Neutrophil (primary cell): ENCODE data around the gene PCDHA8.
"Not testable (repeated sequence)": the region's sequence is repeated elsewhere in the genome, so short reads cannot be mapped to it uniquely, and the experiment has no call there.

Experiments
- H3K27ac ChIP-seq: fragments of 200-600 bp; sonication (generic); 2 replicates; pipeline ENCODE4 v1.5.1; 2016; ENCODE audit warnings: mild to moderate bottlenecking, moderate library complexity
- H3K27me3 ChIP-seq: fragments of 200-600 bp; sonication (generic); 2 replicates; pipeline ENCODE4 v1.6.0; 2016; ENCODE audit warnings: mild to moderate bottlenecking
- H3K36me3 ChIP-seq: fragments of 200-600 bp; sonication (generic); 2 replicates; pipeline ENCODE4 v1.5.1; 2017
- H3K4me1 ChIP-seq, 2 experiments: fragments of 200-600 bp in 1 of 2; sonication (generic) in 1 of 2; 1 replicate in 1 of 2; 2 replicates in 1 of 2; pipeline versions ENCODE4 v1.5.1 to v1.6.1; 2013 to 2016; ENCODE audit warnings: low read depth in 1 of 2, low read length in 1 of 2, mild to moderate bottlenecking in 1 of 2, moderate library complexity in 1 of 2; ENCODE audit not compliant: control insufficient read depth in 1 of 2, insufficient read depth in 1 of 2
- H3K4me3 ChIP-seq, 2 experiments: fragments of 200-600 bp in 1 of 2; sonication (generic) in 1 of 2; 1 replicate in 1 of 2; 2 replicates in 1 of 2; pipeline ENCODE4 v1.5.1; 2013 to 2016; ENCODE audit warnings: low read depth in 1 of 2, low read length in 1 of 2, mild to moderate bottlenecking in 1 of 2, moderate library complexity in 1 of 2
- H3K9me3 ChIP-seq: fragments of 200-600 bp; sonication (generic); 2 replicates; pipeline ENCODE4 v1.5.1; 2016
- CTCF ChIP-seq: fragments of 200-600 bp; sonication (generic); IDR thresholded peaks from 2 replicates; pipeline ENCODE4 v1.5.1; 2016; ENCODE audit warnings: antibody characterized with exemption

Gene PCDHA8

DNA sequence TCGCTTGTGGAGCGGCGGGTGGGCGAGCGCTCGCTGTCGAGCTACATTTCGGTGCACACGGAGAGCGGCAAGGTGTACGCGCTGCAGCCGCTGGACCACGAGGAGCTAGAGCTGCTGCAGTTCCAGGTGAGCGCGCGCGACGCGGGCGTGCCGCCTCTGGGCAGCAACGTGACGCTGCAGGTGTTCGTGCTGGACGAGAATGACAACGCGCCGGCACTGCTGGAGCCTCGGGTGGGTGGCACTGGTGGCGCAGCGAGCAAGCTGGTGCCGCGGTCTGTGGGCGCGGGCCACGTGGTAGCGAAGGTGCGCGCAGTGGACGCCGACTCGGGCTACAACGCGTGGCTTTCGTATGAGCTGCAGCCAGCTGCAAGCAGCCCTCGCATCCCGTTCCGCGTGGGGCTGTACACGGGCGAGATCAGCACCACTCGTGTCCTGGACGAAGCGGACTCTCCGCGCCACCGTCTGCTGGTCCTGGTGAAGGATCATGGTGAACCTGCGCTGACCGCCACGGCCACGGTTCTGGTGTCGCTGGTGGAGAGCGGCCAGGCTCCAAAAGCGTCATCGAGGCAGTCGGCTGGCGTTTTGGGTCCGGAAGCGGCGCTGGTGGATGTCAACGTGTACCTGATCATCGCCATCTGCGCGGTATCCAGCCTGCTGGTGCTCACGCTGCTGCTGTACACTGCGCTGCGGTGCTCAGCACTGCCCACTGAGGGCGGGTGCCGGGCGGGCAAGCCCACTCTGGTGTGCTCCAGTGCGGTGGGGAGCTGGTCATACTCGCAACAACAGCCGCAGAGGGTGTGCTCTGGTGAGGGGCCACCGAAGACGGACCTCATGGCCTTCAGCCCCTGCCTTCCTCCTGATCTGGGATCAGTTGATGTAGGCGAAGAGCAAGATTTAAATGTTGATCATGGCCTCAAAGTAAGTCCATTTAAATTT is 2.1 kb downstream of the PCDHA8 start:
- Histone ChIP-seq H3K36me3 (no peaks in the 10 kb centered on the region), H3K27ac (no peak overlapping the region), H3K27me3 (peaks cover 15% of the 10 kb centered on the region), H3K4me3 (no peak overlapping the region), H3K9me3 (peaks cover 11% of the 10 kb centered on the region), H3K4me1 (no peaks in the 10 kb centered on the region)
- no peak for TF ChIP-seq CTCF

DNA sequence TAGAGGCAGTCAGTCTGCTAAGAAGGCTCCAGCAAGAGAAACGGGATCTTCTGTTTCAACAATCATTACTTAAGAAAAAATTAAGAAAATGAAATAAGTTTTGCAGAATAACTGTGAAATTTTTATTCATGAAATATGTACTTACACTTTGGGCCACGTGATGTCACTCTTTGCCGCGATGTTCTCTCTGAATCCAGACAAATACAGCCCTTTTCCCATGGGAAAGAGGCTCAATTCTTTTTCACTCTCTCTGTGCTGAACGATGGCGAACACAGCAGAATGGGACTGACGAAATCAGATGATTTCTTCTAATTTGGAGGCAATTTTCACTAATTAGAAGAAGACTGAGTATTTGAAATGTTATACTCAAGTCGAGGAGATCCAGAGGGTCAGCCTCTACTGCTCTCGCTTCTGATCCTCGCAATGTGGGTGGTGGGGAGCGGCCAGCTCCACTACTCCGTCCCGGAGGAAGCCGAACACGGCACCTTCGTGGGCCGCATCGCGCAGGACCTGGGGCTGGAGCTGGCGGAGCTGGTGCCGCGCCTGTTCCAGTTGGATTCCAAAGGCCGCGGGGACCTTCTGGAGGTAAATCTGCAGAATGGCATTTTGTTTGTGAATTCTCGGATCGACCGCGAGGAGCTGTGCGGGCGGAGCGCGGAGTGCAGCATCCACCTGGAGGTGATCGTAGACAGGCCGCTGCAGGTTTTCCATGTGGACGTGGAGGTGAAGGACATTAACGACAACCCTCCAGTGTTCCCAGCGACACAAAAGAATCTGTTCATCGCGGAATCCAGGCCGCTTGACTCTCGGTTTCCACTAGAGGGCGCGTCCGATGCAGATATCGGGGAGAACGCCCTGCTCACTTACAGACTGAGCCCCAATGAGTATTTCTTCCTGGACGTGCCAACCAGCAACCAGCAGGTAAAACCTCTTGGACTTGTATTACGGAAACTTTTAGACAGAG is 7.4 kb downstream of the PCDHA8 start, which contains the start of gene PCDHA9:
Gene PCDHA9, plus strand, starts transcription at position 244 of the 964 bp plus-strand sequence. Its CDS starts 114 bp downstream, at position 358.
- H3K27ac ChIP-seq, H3K27me3 ChIP-seq, H3K36me3 ChIP-seq, H3K4me3 ChIP-seq, H3K4me1 ChIP-seq: not testable (repeated sequence)
- H3K9me3 ChIP-seq = peaks cover 18% of the 10 kb centered on the region

GRCh38 chr5:140849831-140850634 is 9.0 kb downstream of the PCDHA8 start:
- not testable (repeated sequence) for H3K4me1 ChIP-seq, H3K36me3 ChIP-seq, H3K27me3 ChIP-seq, H3K4me3 ChIP-seq, H3K27ac ChIP-seq
- peaks cover 17% of the 10 kb centered on the region for H3K9me3 ChIP-seq

- Histone ChIP-seq H3K9me3 (peaks cover 6% of the 10 kb centered on the region), H3K36me3 (no peaks in the 10 kb centered on the region), H3K4me3 (no peak within 1 kb of the TSS), H3K27me3 (peaks cover 18% of the 10 kb centered on the region), H3K27ac (no peak within 1 kb of the TSS), H3K4me1 (no peaks in the 10 kb centered on the region)
- no peak for TF ChIP-seq CTCF
Observed at GRCh38 chr5:140855772-140856674, 15.0 kb downstream of the PCDHA8 start, which contains the start of gene PCDHA10. TSS of gene PCDHA10 (plus strand) at chr5:140855897. CDS start at chr5:140856049, 152 bp downstream.

DNA sequence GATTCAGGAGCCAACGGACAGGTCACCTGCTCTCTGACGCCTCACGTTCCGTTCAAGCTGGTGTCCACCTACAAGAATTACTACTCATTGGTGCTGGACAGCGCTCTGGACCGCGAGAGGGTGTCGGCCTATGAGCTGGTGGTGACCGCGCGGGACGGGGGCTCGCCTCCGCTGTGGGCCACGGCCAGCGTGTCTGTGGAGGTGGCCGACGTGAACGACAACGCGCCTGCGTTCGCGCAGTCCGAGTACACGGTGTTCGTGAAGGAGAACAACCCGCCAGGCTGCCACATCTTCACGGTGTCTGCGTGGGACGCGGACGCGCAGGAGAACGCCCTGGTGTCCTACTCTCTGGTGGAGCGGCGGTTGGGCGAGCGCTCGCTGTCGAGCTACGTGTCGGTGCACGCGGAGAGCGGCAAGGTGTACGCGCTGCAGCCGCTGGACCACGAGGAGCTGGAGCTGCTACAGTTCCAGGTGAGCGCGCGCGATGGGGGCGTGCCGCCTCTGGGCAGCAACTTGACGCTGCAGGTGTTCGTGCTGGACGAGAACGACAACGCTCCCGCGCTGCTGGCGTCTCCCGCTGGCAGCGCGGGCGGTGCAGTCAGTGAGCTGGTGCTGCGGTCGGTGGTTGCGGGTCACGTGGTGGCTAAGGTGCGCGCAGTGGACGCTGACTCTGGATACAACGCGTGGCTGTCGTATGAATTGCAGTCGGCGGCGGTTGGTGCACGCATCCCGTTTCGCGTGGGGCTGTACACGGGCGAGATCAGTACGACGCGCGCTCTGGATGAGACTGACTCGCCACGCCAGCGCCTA is 16.4 kb downstream of the PCDHA8 start:
- no peaks in the 10 kb centered on the region for H3K36me3 ChIP-seq
- no peaks in the 10 kb centered on the region for H3K4me1 ChIP-seq
- H3K27me3 ChIP-seq = peaks cover 18% of the 10 kb centered on the region
- H3K27ac ChIP-seq = no peak overlapping the region
- TF ChIP-seq CTCF = no peak
- peaks cover 11% of the 10 kb centered on the region for H3K9me3 ChIP-seq
- H3K4me3 ChIP-seq = no peak overlapping the region
